SU-DHL-6 (cell line): ENCODE measurements around the gene ABCG1.

Experiments
- H2AFZ ChIP-seq: fragments of 200-600 bp; sonication (generic); 2 replicates; pipeline ENCODE4 v1.6.1; 2014; ENCODE audit warnings: low read depth, mild to moderate bottlenecking, moderate library complexity, mixed read lengths, antibody characterized with exemption, low read length; ENCODE audit not compliant: severe bottlenecking
- H3F3A ChIP-seq: fragments of 200-600 bp; shearing (Covaris generic); 2 replicates; pipeline ENCODE4 v1.6.0; 2016; ENCODE audit warnings: antibody characterized with exemption, mild to moderate bottlenecking; ENCODE audit not compliant: insufficient read depth
- H3K27ac ChIP-seq: fragments of 200-600 bp; sonication (generic); 2 replicates; pipeline ENCODE4 v1.5.1; 2016; ENCODE audit warnings: low read depth, mild to moderate bottlenecking, low read length, moderate library complexity, mixed read lengths
- H3K27me3 ChIP-seq: fragments of 200-600 bp; sonication (generic), shearing (Covaris generic); 2 replicates; pipeline ENCODE4 v1.6.0; 2014; ENCODE audit warnings: mild to moderate bottlenecking, low read length
- H3K36me3 ChIP-seq: fragments of 200-600 bp; sonication (generic); 2 replicates; pipeline ENCODE4 v1.6.1; 2014; ENCODE audit warnings: mild to moderate bottlenecking, low read length, mixed read lengths
- H3K4me2 ChIP-seq: fragments of 300-600, 200-600 bp; shearing (Covaris generic), sonication (generic); 2 replicates; pipeline ENCODE4 v1.6.0; 2014; ENCODE audit warnings: low read length, low read depth, mild to moderate bottlenecking; ENCODE audit not compliant: poor library complexity, severe bottlenecking
- H3K4me3 ChIP-seq: fragments of 200-600 bp; sonication (generic); 2 replicates; pipeline ENCODE4 v1.5.1; 2014; ENCODE audit warnings: antibody characterized with exemption, low read length, mild to moderate bottlenecking, mixed read lengths; ENCODE audit not compliant: insufficient read depth, poor library complexity, severe bottlenecking
- H3K79me2 ChIP-seq: fragments of 200-600 bp; sonication (generic); 2 replicates; pipeline ENCODE4 v1.6.1; 2014; ENCODE audit warnings: mild to moderate bottlenecking, low read length, moderate library complexity; ENCODE audit not compliant: insufficient read depth
- H3K9ac ChIP-seq: fragments of 200-600 bp; sonication (generic); 2 replicates; pipeline ENCODE4 v1.7.0; 2014; ENCODE audit warnings: mild to moderate bottlenecking, low read length
- H3K9me2 ChIP-seq: fragments of 200-600 bp; sonication (generic); replicated peaks from 2 replicates; pipeline ENCODE4 v1.6.1; 2014; ENCODE audit warnings: low read length; ENCODE audit not compliant: insufficient read depth
- H3K9me3 ChIP-seq: fragments of 200-600 bp; sonication (generic); 2 replicates; pipeline ENCODE4 v1.6.1; 2014; ENCODE audit warnings: low read length, mixed read lengths; ENCODE audit not compliant: insufficient read depth
- H4K20me1 ChIP-seq: fragments of 200-600 bp; sonication (generic); 2 replicates; pipeline ENCODE4 v1.6.1; 2014; ENCODE audit warnings: low read depth, mild to moderate bottlenecking, antibody characterized with exemption, low read length, moderate library complexity, mixed read lengths
- EZH2phosphoT487 ChIP-seq: fragments of 200-600 bp; sonication (generic), shearing (Covaris generic); conservative IDR thresholded peaks from 2 replicates; pipeline ENCODE4 v1.6.1; 2018; ENCODE audit warnings: mild to moderate bottlenecking, antibody characterized with exemption, low read length, moderate library complexity, mixed read lengths
- TF ChIP-seq, protein P1 (sequence below): fragments of 200-600 bp; sonication (generic); IDR thresholded peaks from one replicate; pipeline ENCODE4 v1.5.1; 2017; ENCODE audit warnings: antibody characterized with exemption, mild to moderate bottlenecking, low read length, moderate library complexity; ENCODE audit not compliant: insufficient read depth, poor library complexity, severe bottlenecking

The ABCG1 gene

DNA sequence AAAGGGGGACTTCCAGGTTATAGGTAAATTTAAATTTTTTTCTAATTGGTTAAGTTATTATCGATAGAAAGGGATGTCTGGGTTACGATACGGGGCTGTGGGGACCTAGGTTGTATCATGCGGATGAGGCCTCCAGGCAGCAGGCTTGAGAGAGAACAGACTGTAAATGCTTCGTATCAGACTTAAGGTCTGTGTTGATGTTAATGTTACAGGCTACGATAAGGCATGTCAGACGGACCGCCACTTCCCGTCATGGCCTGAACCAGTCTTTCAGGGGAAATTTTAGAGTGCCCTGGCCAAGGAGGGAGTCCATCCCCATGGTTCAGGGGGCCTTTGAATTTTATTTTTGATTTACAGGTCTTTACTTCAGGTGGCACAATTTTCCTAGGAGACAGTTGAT lies 16.7 kb downstream of the ABCG1 start:
- Histone ChIP-seq H3K9me2 (no peaks in the 10 kb centered on the region), H3K36me3 (no peaks in the 10 kb centered on the region), H3K4me3 (no peak overlapping the region), H4K20me1 (no peaks in the 10 kb centered on the region), H3F3A (peaks cover 44% of the 10 kb centered on the region), H3K79me2 (no peaks in the 10 kb centered on the region), H3K4me2 (no peak overlapping the region), H3K27me3 (no peaks in the 10 kb centered on the region), H3K9ac (no peak overlapping the region), H3K9me3 (no peaks in the 10 kb centered on the region), H2AFZ (no peak overlapping the region), H3K27ac (no peak overlapping the region)
- TF ChIP-seq, protein P1, sequence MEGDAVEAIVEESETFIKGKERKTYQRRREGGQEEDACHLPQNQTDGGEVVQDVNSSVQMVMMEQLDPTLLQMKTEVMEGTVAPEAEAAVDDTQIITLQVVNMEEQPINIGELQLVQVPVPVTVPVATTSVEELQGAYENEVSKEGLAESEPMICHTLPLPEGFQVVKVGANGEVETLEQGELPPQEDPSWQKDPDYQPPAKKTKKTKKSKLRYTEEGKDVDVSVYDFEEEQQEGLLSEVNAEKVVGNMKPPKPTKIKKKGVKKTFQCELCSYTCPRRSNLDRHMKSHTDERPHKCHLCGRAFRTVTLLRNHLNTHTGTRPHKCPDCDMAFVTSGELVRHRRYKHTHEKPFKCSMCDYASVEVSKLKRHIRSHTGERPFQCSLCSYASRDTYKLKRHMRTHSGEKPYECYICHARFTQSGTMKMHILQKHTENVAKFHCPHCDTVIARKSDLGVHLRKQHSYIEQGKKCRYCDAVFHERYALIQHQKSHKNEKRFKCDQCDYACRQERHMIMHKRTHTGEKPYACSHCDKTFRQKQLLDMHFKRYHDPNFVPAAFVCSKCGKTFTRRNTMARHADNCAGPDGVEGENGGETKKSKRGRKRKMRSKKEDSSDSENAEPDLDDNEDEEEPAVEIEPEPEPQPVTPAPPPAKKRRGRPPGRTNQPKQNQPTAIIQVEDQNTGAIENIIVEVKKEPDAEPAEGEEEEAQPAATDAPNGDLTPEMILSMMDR: no peak
- no peak for TF ChIP-seq EZH2phosphoT487

DNA sequence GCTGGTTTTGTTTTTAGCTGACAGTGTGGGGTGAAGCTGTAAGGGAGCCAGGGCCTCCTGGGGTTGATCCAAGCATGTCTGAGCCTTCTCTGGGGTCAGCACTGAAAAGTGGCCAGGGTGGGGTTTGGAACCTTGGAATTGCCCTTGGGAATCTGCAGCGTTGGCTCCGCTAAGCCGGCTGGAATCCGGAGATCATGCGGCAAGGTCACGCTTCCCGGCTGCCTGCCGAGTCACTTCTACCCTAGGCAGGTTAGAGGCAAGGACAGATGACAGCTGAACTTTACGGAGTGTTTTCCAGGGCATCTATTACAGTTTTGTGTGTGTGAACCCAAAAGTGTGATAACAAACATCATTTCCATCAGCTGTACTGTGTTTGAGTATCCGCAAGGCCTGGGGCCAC lies 17.1 kb downstream of the ABCG1 start:
- Histone ChIP-seq H3K27me3 (no peaks in the 10 kb centered on the region), H4K20me1 (no peaks in the 10 kb centered on the region), H3K36me3 (no peaks in the 10 kb centered on the region), H3K9me2 (no peaks in the 10 kb centered on the region), H3K4me2 (no peak overlapping the region), H3K4me3 (no peak overlapping the region), H3K9ac (peak overlapping the region; percentile 17; the same call in 1 of the 2 replicates), H3K9me3 (no peaks in the 10 kb centered on the region), H2AFZ (peak overlapping the region; percentile 37), H3K27ac (peak overlapping the region; percentile 76), H3F3A (peaks cover 44% of the 10 kb centered on the region), H3K79me2 (no peaks in the 10 kb centered on the region)
- TF ChIP-seq, protein P1: no peak
- no peak for TF ChIP-seq EZH2phosphoT487

DNA sequence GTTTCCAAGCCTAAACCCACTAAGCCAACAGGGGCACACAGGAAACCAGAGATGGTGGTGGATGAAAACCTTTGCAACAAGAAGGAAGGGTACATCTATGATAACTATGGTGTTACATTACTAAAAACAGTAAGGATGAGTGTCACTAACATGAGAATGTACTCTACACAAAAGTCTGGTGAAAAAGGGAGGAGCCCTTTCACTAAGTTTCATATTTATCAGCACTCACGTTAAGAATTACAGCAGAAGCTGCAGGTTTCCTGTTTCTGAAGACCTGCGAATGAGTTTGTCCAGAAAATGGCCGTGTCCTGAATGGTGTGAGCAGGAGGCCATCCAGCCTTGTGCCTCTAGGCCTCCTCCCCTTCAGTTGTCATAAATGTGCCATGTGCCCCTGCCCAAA lies 17.8 kb downstream of the ABCG1 start:
- Histone ChIP-seq H3K9me2 (no peaks in the 10 kb centered on the region), H3K4me3 (no peak overlapping the region)

More for the DNA sequence above, 17.8 kb downstream of the ABCG1 start:
- Histone ChIP-seq H3K9ac (peak overlapping the region; percentile 17), H4K20me1 (no peaks in the 10 kb centered on the region), H3K79me2 (no peaks in the 10 kb centered on the region), H3K9me3 (no peaks in the 10 kb centered on the region), H3F3A (peaks cover 44% of the 10 kb centered on the region), H3K27ac (peak overlapping the region; percentile 76), H3K36me3 (no peaks in the 10 kb centered on the region), H2AFZ (peak overlapping the region; percentile 37), H3K27me3 (no peaks in the 10 kb centered on the region), H3K4me2 (peak overlapping the region; percentile 36)
- TF ChIP-seq, protein P1: no peak
- no peak for TF ChIP-seq EZH2phosphoT487
